Right cardiac atrium (tissue), 5 donors: ENCODE results near the gene RAB11FIP5. TPM values are rescaled to one million over a fixed set of nuclear protein-coding genes. Genes with fewer than 3 reads are reported as not detected.

Experiments
- ATAC-seq, 2 donors: fragments of 200-7000 bp; cut with Tn5 transposase; one replicate each; pipeline versions ENCODE4 v1.8.0 to v1.9.1; 2020; ENCODE audit warnings: moderate library complexity in 2 of 2, mild to moderate bottlenecking in 1 of 2
- DNase-seq, 3 donors: peaks; one replicate each; pipeline ENCODE4 v3.0.0-alpha.2; 2020
- H3K27ac ChIP-seq: one replicate; pipeline ENCODE4 v1.5.1; 2013; ENCODE audit warnings: mild to moderate bottlenecking, low read length, control low read depth, moderate library complexity
- H3K27me3 ChIP-seq: one replicate; pipeline ENCODE4 v1.6.1; 2013; ENCODE audit not compliant: control insufficient read depth, insufficient read depth
- H3K4me1 ChIP-seq: one replicate; pipeline ENCODE4 v1.6.1; 2013; ENCODE audit warnings: low read length; ENCODE audit not compliant: control insufficient read depth, insufficient read depth
- H3K4me3 ChIP-seq: one replicate; pipeline ENCODE4 v1.5.1; 2013; ENCODE audit warnings: low read length, control low read depth
- H3K9me3 ChIP-seq: one replicate; pipeline ENCODE4 v1.6.1; 2013; ENCODE audit warnings: low read length; ENCODE audit not compliant: control insufficient read depth
- WGBS: extraction: QIAGEN DNeasy Blood & Tissue Kit; methylation state at CpG from one replicate; pipeline ENCODE4 v1.1.7; 2013; 5-methylcytosine and 5-hydroxymethylcytosine counted together
- intact Hi-C, 4 donors: fragments of 100-400 bp; cut with DNase I; formaldehyde crosslinking; loops; one replicate each; pipeline versions ENCODE4 v1.11.0 to v1.14.0; 2022 to 2023
- polyA plus RNA-seq: library from polyadenylated mRNA; stranded (reverse); fragments of 200-250 nt; gene quantifications from one replicate; pipeline ENCODE4 v1.2.3, GENCODE V29; 2013
- total RNA-seq, 4 donors: library from RNA; stranded (reverse); fragmentation: NEBNext Ultra II Directional; extraction: Animal tissue kit (Norgen Biotek cat#: 25700); gene quantifications; one replicate each; pipeline ENCODE4 v1.2.1, GENCODE V29; 2021
- donor health status: healthy with polysubstance abuse.
- donor health status: DM: no; HTN: yes; CAD: no.
- donor health status: DM: no; HTN: no; CAD: no.
- donor health status: DM: no; HTN: yes; CAD: no; lungs with severe emphysema.
- donor health status: DM: yes; HTN: yes; CAD: no.

RAB11FIP5 gene
- total and polyA plus RNA-seq, 5 donors: 17.2 to 27.3 (median 25.2) TPM

- no peak for DNase-seq
- intact Hi-C loops: no loop called here
- H3K27ac ChIP-seq: no peak overlapping the region
- H3K4me1 ChIP-seq: no peaks in the 10 kb centered on the region
- H3K4me3 ChIP-seq: no peak overlapping the region
- H3K9me3 ChIP-seq: no peaks in the 10 kb centered on the region
- WGBS: 84% methylated on average over 1 of the region's 1 CpG
- no peak for ATAC-seq
- no peaks in the 10 kb centered on the region for H3K27me3 ChIP-seq
Observed at GRCh38 chr2:73023497-73023896, 89.3 kb downstream of the RAB11FIP5 start.

Other genes starting within 250 kb of the RAB11FIP5 start
- 10 to 100 TPM; 35.9 to 56.3 (median 44.3) TPM for gene SPR, start 225.5 kb downstream of the RAB11FIP5 start, total RNA-seq
- gene SPR, start 225.5 kb downstream of the RAB11FIP5 start, polyA plus RNA-seq: 50.3 TPM
- gene EMX1, start 195.4 kb downstream of the RAB11FIP5 start, total RNA-seq: not detected
- 0.18 TPM for gene EMX1, start 195.4 kb downstream of the RAB11FIP5 start, polyA plus RNA-seq
- gene SFXN5, start 41.2 kb downstream of the RAB11FIP5 start, total RNA-seq: 10 to 100 TPM; 10.1 to 12.1 (median 10.8) TPM
- 7.6 TPM for gene SFXN5, start 41.2 kb downstream of the RAB11FIP5 start, polyA plus RNA-seq
- not detected for gene NOTO, start 89.6 kb upstream of the RAB11FIP5 start, total RNA-seq
- not detected for gene NOTO, start 89.6 kb upstream of the RAB11FIP5 start, polyA plus RNA-seq
- 10 to 100 TPM; 13.3 to 15.3 (median 14.1) TPM for gene SMYD5, start 101.3 kb upstream of the RAB11FIP5 start, total RNA-seq
- 12.9 TPM for gene SMYD5, start 101.3 kb upstream of the RAB11FIP5 start, polyA plus RNA-seq
- 10 to 100 TPM; 73.7 to 91.3 (median 82.5) TPM for gene PRADC1, start 120.3 kb upstream of the RAB11FIP5 start, total RNA-seq
- 134 TPM for gene PRADC1, start 120.3 kb upstream of the RAB11FIP5 start, polyA plus RNA-seq
- 100 to 1,000 TPM; 190 to 226 (median 213) TPM for gene CCT7, start 121.4 kb upstream of the RAB11FIP5 start, total RNA-seq
- 210 TPM for gene CCT7, start 121.4 kb upstream of the RAB11FIP5 start, polyA plus RNA-seq
- 1 to 10 TPM; 1.8 to 3.5 (median 2.3) TPM for gene FBXO41, start 171.5 kb upstream of the RAB11FIP5 start, total RNA-seq
- 1.8 TPM for gene FBXO41, start 171.5 kb upstream of the RAB11FIP5 start, polyA plus RNA-seq
- not detected for gene EGR4, start 180.6 kb upstream of the RAB11FIP5 start, total RNA-seq
- 0.48 TPM for gene EGR4, start 180.6 kb upstream of the RAB11FIP5 start, polyA plus RNA-seq